T-helper 1 cell (primary cell): ENCODE measurements around the gene GPR176.

Source experiments
- DNase-seq, 5 donors: peaks; one replicate each; pipeline ENCODE4 v3.0.0-alpha.2; 2012 to 2020
- total RNA-seq, 4 donors: gene quantifications; one replicate each; lab custom pipeline; 2026; lab: John Stamatoyannopoulos, UW

The GPR176 gene
- total RNA-seq, result 0 reads per million in 4 donors

- DNase-seq, result peak; percentile 7 to 30 (median 11)
Observed at GRCh38 chr15:39919748-39920509, at the start of gene GPR176. Gene GPR176, minus strand, starts transcription at chr15:39920266. Its CDS starts 240 bp downstream, at chr15:39920026.

GRCh38 chr15:39969002-39969394 is 48.9 kb upstream of the GPR176 start:
- DNase-seq, result no peak

GRCh38 chr15:39968273-39969001 is 48.4 kb upstream of the GPR176 start:
- no peak for DNase-seq

- no peak for DNase-seq
Observed at GRCh38 chr15:39966521-39966920, 46.5 kb upstream of the GPR176 start.

- DNase-seq, result no peak
Observed at GRCh38 chr15:39963786-39964185, 43.7 kb upstream of the GPR176 start.

- DNase-seq, result no peak
Observed at GRCh38 chr15:39961051-39961450, 41.0 kb upstream of the GPR176 start.

- DNase-seq, result no peak
Observed at GRCh38 chr15:39960411-39960810, 40.3 kb upstream of the GPR176 start.

- no peak for DNase-seq
Observed at GRCh38 chr15:39959411-39959810, 39.3 kb upstream of the GPR176 start.

GRCh38 chr15:39957481-39957880 is 37.4 kb upstream of the GPR176 start:
- DNase-seq, result no peak

- no peak for DNase-seq
Observed at GRCh38 chr15:39953521-39953920, 33.5 kb upstream of the GPR176 start.

GRCh38 chr15:39951561-39951960 is 31.5 kb upstream of the GPR176 start:
- no peak for DNase-seq

GRCh38 chr15:39948817-39949216 is 28.8 kb upstream of the GPR176 start:
- no peak for DNase-seq

GRCh38 chr15:39947401-39948197 is 27.5 kb upstream of the GPR176 start:
- DNase-seq, result peak in 1 of 5 donors; percentile 61

- DNase-seq, result no peak
Observed at GRCh38 chr15:39946862-39947261, 26.8 kb upstream of the GPR176 start.

- no peak for DNase-seq
Observed at GRCh38 chr15:39944726-39945125, 24.7 kb upstream of the GPR176 start.

- no peak for DNase-seq
Observed at GRCh38 chr15:39942753-39943150, 22.7 kb upstream of the GPR176 start.

- DNase-seq, result no peak
Observed at GRCh38 chr15:39942101-39942752, 22.2 kb upstream of the GPR176 start.

- no peak for DNase-seq
Observed at GRCh38 chr15:39939487-39940452, 19.7 kb upstream of the GPR176 start.

GRCh38 chr15:39937696-39938095 is 17.6 kb upstream of the GPR176 start:
- no peak for DNase-seq

GRCh38 chr15:39936681-39937080 is 16.6 kb upstream of the GPR176 start:
- no peak for DNase-seq

GRCh38 chr15:39936187-39936586 is 16.1 kb upstream of the GPR176 start:
- no peak for DNase-seq

GRCh38 chr15:39935241-39935640 is 15.2 kb upstream of the GPR176 start:
- no peak for DNase-seq
